SK-N-SH treated with all-trans-retinoic acid at 6 μM for 48 hours (cell line): Measurements from ENCODE around the gene PEPD.

Source experiments
- ATAC-seq: fragments of 200-7000 bp; cut with Tn5 transposase; 3 replicates; pipeline ENCODE4 v1.9.1; 2020; ENCODE audit warnings: mild to moderate bottlenecking, moderate library complexity
- ARNTL ChIP-seq: fragments of 450-650 bp; formaldehyde crosslinking; IDR thresholded peaks from 2 replicates; pipeline ENCODE4 v1.5.0; 2020; ENCODE audit warnings: low read depth, mild to moderate bottlenecking, moderate library complexity, borderline replicate concordance
- BACH2 ChIP-seq: fragments of 250-450 bp; sonication (Bioruptor Pico); IDR thresholded peaks from 2 replicates; pipeline ENCODE4 v1.9.0; 2021; ENCODE audit warnings: mild to moderate bottlenecking, borderline replicate concordance
- CSDC2 ChIP-seq: fragments of 250-450 bp; sonication (Bioruptor Pico); IDR thresholded peaks from 2 replicates; pipeline ENCODE4 v1.5.0; 2020; ENCODE audit warnings: mild to moderate bottlenecking, moderate library complexity
- CSRNP3 ChIP-seq: fragments of 250-450 bp; sonication (Bioruptor Pico); IDR thresholded peaks from 2 replicates; pipeline ENCODE4 v1.5.1; 2021; ENCODE audit warnings: mild to moderate bottlenecking, moderate library complexity
- ESRRG ChIP-seq: fragments of 250-450 bp; sonication (Bioruptor Pico); IDR thresholded peaks from 2 replicates; pipeline ENCODE4 v1.6.1; 2021; ENCODE audit warnings: mild to moderate bottlenecking
- GLIS3 ChIP-seq: fragments of 250-450 bp; sonication (Bioruptor Pico); IDR thresholded peaks from 2 replicates; pipeline ENCODE4 v1.5.0; 2020; ENCODE audit warnings: mild to moderate bottlenecking, moderate library complexity
- ISL1 ChIP-seq: fragments of 250-450 bp; sonication (Bioruptor Pico); IDR thresholded peaks from 2 replicates; pipeline ENCODE4 v2.1.2; 2022; ENCODE audit warnings: mild to moderate bottlenecking, moderate library complexity
- OSR1 ChIP-seq: fragments of 250-450 bp; sonication (Bioruptor Pico); IDR thresholded peaks from 2 replicates; pipeline ENCODE4 v1.8.0; 2022; ENCODE audit warnings: moderate library complexity, mild to moderate bottlenecking, inconsistent platforms
- PPARA ChIP-seq: fragments of 250-450 bp; sonication (Bioruptor Pico); IDR thresholded peaks from 2 replicates; pipeline ENCODE4 v1.5.0; 2020; ENCODE audit warnings: mild to moderate bottlenecking, borderline replicate concordance
- RARB ChIP-seq: fragments of 250-450 bp; sonication (Bioruptor Pico); IDR thresholded peaks from 2 replicates; pipeline ENCODE4 v1.8.0; 2021; ENCODE audit warnings: mild to moderate bottlenecking, moderate library complexity
- SNAI2 ChIP-seq: fragments of 250-450 bp; sonication (Bioruptor Pico); IDR thresholded peaks from 2 replicates; pipeline ENCODE4 v1.5.0; 2020; ENCODE audit warnings: mild to moderate bottlenecking, moderate library complexity
- TCF4 ChIP-seq: fragments of 250-450 bp; sonication (Bioruptor Pico); IDR thresholded peaks from 2 replicates; pipeline ENCODE4 v1.8.0; 2021; ENCODE audit warnings: mild to moderate bottlenecking, moderate library complexity, borderline replicate concordance
- TOX ChIP-seq: fragments of 250-450 bp; sonication (Bioruptor Pico); IDR thresholded peaks from 2 replicates; pipeline ENCODE4 v1.8.0; 2021; ENCODE audit warnings: mild to moderate bottlenecking, moderate library complexity, borderline replicate concordance
- ZC3H10 ChIP-seq: fragments of 250-450 bp; sonication (Bioruptor Pico); IDR thresholded peaks from 2 replicates; pipeline ENCODE4 v1.5.1; 2021; ENCODE audit warnings: mild to moderate bottlenecking, moderate library complexity
- ZFP3 ChIP-seq: fragments of 250-450 bp; sonication (Bioruptor Pico); IDR thresholded peaks from 2 replicates; pipeline ENCODE4 v1.5.0; 2020; ENCODE audit warnings: mild to moderate bottlenecking, moderate library complexity
- ZFP30 ChIP-seq: fragments of 450-650 bp; formaldehyde crosslinking; IDR thresholded peaks from 2 replicates; pipeline ENCODE4 v1.5.0; 2022; ENCODE audit warnings: mild to moderate bottlenecking, moderate library complexity
- ZNF565 ChIP-seq: fragments of 450-650 bp; formaldehyde crosslinking; conservative IDR thresholded peaks from 2 replicates; pipeline ENCODE4 v1.5.0; 2020; ENCODE audit warnings: low read depth, mild to moderate bottlenecking, moderate library complexity
- ZNF70 ChIP-seq: fragments of 450-650 bp; formaldehyde crosslinking; IDR thresholded peaks from 2 replicates; pipeline ENCODE4 v1.5.0; 2020; ENCODE audit warnings: mild to moderate bottlenecking, moderate library complexity
- ZNF8 ChIP-seq: fragments of 450-650 bp; formaldehyde crosslinking; IDR thresholded peaks from 2 replicates; pipeline ENCODE4 v1.5.0; 2020; ENCODE audit warnings: mild to moderate bottlenecking, moderate library complexity
- TF ChIP-seq, protein P1 (sequence below): fragments of 250-450 bp; sonication (Bioruptor Pico); IDR thresholded peaks from 2 replicates; pipeline ENCODE4 v1.8.0; 2020; ENCODE audit warnings: mild to moderate bottlenecking, moderate library complexity, borderline replicate concordance
- TF ChIP-seq, protein P2 (sequence below): fragments of 250-450 bp; sonication (Bioruptor Pico); IDR thresholded peaks from 2 replicates; pipeline ENCODE4 v1.8.0; 2021; ENCODE audit warnings: low read depth, mild to moderate bottlenecking, moderate library complexity, borderline replicate concordance
- TF ChIP-seq, protein P3 (sequence below): fragments of 250-450 bp; sonication (Bioruptor Pico); IDR thresholded peaks from 2 replicates; pipeline ENCODE4 v1.5.1; 2020; ENCODE audit warnings: low read depth, mild to moderate bottlenecking, moderate library complexity
- TF ChIP-seq, protein P4 (sequence below): fragments of 250-450 bp; sonication (Bioruptor Pico); IDR thresholded peaks from 2 replicates; pipeline ENCODE4 v1.5.0; 2020; ENCODE audit warnings: mild to moderate bottlenecking, moderate library complexity

Gene PEPD

DNA sequence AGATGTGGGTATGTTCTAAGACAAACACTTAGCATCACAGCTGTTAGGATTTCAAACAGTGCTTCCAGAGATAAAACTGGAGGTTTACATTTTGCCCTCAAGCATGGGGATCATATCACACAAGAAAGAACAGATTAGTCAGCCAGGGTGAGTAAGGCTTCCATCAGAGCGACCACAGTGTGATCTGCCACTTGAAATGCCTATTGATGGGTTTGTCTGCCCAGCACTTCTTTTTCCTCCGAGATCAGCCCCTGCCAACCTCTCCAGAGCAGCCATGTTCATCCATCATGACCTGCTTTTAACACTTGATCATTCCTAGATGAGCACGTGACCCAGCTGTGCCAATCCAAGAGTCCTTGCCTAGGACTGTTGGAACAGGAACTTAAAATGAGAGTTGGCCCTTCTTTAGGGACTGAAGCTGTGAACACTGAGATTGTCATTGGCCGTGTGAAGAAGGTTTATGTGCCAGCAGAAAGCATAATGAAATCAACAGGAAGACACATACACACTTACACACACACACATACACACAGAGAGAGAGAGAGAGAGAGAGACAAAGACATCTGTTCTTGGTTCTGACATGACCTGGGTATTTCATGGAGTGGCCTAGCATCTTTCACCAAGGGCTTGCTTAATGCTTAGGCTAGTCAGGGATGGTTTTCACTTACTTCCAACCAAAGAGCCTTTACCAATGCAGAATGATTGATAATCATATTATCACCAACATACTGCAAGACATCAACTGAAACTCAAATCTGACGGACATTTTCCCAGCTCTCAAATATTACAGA, 153.3 kb downstream of the PEPD start (continued):
- TF ChIP-seq CSRNP3 (no peak), GLIS3 (no peak), TCF4 (CRISPR knock-in tag) (no peak)
- TF ChIP-seq, all 23 proteins: peak for 0

DNA sequence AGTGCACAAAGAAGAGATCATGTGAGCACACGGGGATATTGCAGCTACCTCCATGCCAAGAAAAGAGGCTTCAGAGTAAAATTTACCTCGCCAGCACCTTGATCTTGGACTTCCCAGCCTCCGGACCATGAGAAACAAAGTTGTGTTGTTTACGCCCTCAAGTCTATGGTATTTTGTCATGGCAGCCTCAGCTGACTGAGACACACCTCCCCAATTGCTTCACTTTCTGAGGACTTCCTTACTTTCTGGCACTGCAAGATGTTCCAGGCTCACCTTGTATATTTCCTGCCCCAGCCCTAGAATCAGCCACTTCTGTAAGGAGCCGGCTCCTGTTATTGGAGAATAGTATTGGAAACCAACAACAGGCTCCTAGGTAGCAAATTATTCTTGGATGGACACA, 154.7 kb downstream of the PEPD start:
- TF ChIP-seq SNAI2 (no peak), ZNF70 (no peak), CSRNP3 (no peak), CSDC2 (CRISPR knock-in tag) (no peak), ZNF565 (CRISPR knock-in tag) (no peak), GLIS3 (no peak), BACH2 (no peak), ZNF8 (CRISPR knock-in tag) (no peak), PPARA (no peak), ARNTL (CRISPR knock-in tag) (no peak), RARB (CRISPR knock-in tag) (no peak), ISL1 (CRISPR knock-in tag) (no peak)
- TF ChIP-seq, protein P1, sequence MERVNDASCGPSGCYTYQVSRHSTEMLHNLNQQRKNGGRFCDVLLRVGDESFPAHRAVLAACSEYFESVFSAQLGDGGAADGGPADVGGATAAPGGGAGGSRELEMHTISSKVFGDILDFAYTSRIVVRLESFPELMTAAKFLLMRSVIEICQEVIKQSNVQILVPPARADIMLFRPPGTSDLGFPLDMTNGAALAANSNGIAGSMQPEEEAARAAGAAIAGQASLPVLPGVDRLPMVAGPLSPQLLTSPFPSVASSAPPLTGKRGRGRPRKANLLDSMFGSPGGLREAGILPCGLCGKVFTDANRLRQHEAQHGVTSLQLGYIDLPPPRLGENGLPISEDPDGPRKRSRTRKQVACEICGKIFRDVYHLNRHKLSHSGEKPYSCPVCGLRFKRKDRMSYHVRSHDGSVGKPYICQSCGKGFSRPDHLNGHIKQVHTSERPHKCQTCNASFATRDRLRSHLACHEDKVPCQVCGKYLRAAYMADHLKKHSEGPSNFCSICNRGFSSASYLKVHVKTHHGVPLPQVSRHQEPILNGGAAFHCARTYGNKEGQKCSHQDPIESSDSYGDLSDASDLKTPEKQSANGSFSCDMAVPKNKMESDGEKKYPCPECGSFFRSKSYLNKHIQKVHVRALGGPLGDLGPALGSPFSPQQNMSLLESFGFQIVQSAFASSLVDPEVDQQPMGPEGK, result no peak
- TF ChIP-seq, protein P2, sequence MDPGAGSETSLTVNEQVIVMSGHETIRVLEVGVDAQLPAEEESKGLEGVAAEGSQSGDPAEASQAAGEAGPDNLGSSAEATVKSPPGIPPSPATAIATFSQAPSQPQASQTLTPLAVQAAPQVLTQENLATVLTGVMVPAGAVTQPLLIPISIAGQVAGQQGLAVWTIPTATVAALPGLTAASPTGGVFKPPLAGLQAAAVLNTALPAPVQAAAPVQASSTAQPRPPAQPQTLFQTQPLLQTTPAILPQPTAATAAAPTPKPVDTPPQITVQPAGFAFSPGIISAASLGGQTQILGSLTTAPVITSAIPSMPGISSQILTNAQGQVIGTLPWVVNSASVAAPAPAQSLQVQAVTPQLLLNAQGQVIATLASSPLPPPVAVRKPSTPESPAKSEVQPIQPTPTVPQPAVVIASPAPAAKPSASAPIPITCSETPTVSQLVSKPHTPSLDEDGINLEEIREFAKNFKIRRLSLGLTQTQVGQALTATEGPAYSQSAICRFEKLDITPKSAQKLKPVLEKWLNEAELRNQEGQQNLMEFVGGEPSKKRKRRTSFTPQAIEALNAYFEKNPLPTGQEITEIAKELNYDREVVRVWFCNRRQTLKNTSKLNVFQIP (CRISPR knock-in tag), result no peak
- ATAC-seq, result no peak

GRCh38 chr19:33366127-33366526, 155.5 kb downstream of the PEPD start:
- no peak for ATAC-seq
- TF ChIP-seq PPARA, result no peak
- no peak for TF ChIP-seq TCF4 (CRISPR knock-in tag)
- no peak for TF ChIP-seq ESRRG
- no peak for TF ChIP-seq ZFP30 (CRISPR knock-in tag)
- no peak for TF ChIP-seq ARNTL (CRISPR knock-in tag)
- TF ChIP-seq CSRNP3, result no peak
- no peak for TF ChIP-seq TOX (CRISPR knock-in tag)
- no peak for TF ChIP-seq SNAI2
- TF ChIP-seq, protein P3, sequence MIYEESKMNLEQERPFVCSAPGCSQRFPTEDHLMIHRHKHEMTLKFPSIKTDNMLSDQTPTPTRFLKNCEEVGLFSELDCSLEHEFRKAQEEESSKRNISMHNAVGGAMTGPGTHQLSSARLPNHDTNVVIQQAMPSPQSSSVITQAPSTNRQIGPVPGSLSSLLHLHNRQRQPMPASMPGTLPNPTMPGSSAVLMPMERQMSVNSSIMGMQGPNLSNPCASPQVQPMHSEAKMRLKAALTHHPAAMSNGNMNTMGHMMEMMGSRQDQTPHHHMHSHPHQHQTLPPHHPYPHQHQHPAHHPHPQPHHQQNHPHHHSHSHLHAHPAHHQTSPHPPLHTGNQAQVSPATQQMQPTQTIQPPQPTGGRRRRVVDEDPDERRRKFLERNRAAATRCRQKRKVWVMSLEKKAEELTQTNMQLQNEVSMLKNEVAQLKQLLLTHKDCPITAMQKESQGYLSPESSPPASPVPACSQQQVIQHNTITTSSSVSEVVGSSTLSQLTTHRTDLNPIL, result no peak
- TF ChIP-seq BACH2, result no peak
- TF ChIP-seq, protein P4, sequence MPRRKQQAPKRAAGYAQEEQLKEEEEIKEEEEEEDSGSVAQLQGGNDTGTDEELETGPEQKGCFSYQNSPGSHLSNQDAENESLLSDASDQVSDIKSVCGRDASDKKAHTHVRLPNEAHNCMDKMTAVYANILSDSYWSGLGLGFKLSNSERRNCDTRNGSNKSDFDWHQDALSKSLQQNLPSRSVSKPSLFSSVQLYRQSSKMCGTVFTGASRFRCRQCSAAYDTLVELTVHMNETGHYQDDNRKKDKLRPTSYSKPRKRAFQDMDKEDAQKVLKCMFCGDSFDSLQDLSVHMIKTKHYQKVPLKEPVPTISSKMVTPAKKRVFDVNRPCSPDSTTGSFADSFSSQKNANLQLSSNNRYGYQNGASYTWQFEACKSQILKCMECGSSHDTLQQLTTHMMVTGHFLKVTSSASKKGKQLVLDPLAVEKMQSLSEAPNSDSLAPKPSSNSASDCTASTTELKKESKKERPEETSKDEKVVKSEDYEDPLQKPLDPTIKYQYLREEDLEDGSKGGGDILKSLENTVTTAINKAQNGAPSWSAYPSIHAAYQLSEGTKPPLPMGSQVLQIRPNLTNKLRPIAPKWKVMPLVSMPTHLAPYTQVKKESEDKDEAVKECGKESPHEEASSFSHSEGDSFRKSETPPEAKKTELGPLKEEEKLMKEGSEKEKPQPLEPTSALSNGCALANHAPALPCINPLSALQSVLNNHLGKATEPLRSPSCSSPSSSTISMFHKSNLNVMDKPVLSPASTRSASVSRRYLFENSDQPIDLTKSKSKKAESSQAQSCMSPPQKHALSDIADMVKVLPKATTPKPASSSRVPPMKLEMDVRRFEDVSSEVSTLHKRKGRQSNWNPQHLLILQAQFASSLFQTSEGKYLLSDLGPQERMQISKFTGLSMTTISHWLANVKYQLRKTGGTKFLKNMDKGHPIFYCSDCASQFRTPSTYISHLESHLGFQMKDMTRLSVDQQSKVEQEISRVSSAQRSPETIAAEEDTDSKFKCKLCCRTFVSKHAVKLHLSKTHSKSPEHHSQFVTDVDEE (CRISPR knock-in tag), result no peak
- no peak for TF ChIP-seq ZC3H10
- TF ChIP-seq GLIS3, result no peak
- no peak for TF ChIP-seq ZNF8 (CRISPR knock-in tag)
- no peak for TF ChIP-seq OSR1
- no peak for TF ChIP-seq ZNF70
- TF ChIP-seq, protein P2 (CRISPR knock-in tag), result no peak
- no peak for TF ChIP-seq RARB (CRISPR knock-in tag)
- TF ChIP-seq ZFP3, result no peak
- TF ChIP-seq ZNF565 (CRISPR knock-in tag), result no peak
